SU-DHL-6 (cell line): Measurements from ENCODE around the gene CXXC5.
"Not testable (repeated sequence)": the region's sequence is repeated elsewhere in the genome, so short reads cannot be mapped to it uniquely, and the experiment has no call there.

Experiments used
- CTCF ChIP-seq: fragments of 200-600 bp; sonication (generic); IDR thresholded peaks from one replicate; pipeline ENCODE4 v1.5.1; 2017; ENCODE audit warnings: antibody characterized with exemption, mild to moderate bottlenecking, low read length, moderate library complexity; ENCODE audit not compliant: insufficient read depth, poor library complexity, severe bottlenecking
- EZH2phosphoT487 ChIP-seq: fragments of 200-600 bp; sonication (generic), shearing (Covaris generic); conservative IDR thresholded peaks from 2 replicates; pipeline ENCODE4 v1.6.1; 2018; ENCODE audit warnings: mild to moderate bottlenecking, antibody characterized with exemption, low read length, moderate library complexity, mixed read lengths

GRCh38 chr5:139718403-139718802, 70.3 kb downstream of the CXXC5 start:
- not testable (repeated sequence) for TF ChIP-seq CTCF, EZH2phosphoT487
